Ovary (tissue), 3 donors: ENCODE results near the gene DRD3.

Experiments
- POLR2A ChIP-seq: fragments of 450-650 bp; IDR thresholded peaks from one replicate; pipeline ENCODE4 v1.6.1; 2017; ENCODE audit warnings: antibody characterized with exemption, mild to moderate bottlenecking, moderate library complexity
- TF ChIP-seq, protein P1 (sequence below), 3 donors: fragments of 450-650 bp in 2 of 3; fragments of 200-600 bp in 1 of 3; IDR thresholded peaks; one replicate each; pipeline versions ENCODE4 v1.5.1 to v1.8.0; 2016 to 2022; ENCODE audit warnings: antibody characterized with exemption in 3 of 3, mild to moderate bottlenecking in 1 of 3
- donor health status: DM: no; HTN: no; CAD: no.

DNA sequence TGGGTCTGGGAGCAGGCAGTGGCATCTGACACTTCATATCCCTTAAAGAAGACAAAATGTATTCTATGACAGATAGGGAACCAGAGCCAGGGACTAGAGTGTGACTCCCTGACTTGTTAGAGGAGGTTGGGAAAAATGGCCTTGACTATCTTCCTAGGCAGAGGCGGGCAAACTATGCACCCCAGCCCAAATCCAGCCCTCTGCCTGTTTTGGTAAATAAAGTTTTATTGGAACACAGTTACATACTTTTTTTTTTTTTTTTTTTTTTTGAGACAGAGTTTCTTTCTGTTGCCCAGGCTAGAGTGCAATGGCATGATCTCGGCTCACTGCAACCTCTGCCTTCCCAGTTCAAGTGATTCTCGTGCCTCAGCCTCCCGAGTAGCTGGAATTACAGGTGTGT, 75.0 kb downstream of the DRD3 start:
- TF ChIP-seq, protein P1, sequence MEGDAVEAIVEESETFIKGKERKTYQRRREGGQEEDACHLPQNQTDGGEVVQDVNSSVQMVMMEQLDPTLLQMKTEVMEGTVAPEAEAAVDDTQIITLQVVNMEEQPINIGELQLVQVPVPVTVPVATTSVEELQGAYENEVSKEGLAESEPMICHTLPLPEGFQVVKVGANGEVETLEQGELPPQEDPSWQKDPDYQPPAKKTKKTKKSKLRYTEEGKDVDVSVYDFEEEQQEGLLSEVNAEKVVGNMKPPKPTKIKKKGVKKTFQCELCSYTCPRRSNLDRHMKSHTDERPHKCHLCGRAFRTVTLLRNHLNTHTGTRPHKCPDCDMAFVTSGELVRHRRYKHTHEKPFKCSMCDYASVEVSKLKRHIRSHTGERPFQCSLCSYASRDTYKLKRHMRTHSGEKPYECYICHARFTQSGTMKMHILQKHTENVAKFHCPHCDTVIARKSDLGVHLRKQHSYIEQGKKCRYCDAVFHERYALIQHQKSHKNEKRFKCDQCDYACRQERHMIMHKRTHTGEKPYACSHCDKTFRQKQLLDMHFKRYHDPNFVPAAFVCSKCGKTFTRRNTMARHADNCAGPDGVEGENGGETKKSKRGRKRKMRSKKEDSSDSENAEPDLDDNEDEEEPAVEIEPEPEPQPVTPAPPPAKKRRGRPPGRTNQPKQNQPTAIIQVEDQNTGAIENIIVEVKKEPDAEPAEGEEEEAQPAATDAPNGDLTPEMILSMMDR (IDR thresholded peaks at IDR 0.05), result no peak
- TF ChIP-seq POLR2A, result no peak
